ENCODE data around the gene PRRT1.

GRCh38 chr6:32191696-32192607, 40.2 kb upstream of the PRRT1 start:
- TF ChIP-seq CTCF (optimal IDR thresholded peaks at IDR 0.05 in 1 of 3, IDR thresholded peaks at IDR 0.05 in 1 of 3, conservative IDR thresholded peaks at IDR 0.05 in 1 of 3; ENCODE audit: extremely low read depth in 1 of 3, insufficient read depth in 2 of 3, low read length in 3 of 3) (no peak), EZH2 (IDR thresholded peaks at IDR 0.05; ENCODE audit: low read length) (no peak)
